HepG2 (cell line): Measurements from ENCODE around the gene ZFAND3. TPM values are rescaled to one million over a fixed set of nuclear protein-coding genes. Genes with fewer than 3 reads are reported as not detected.

Experiments used
- ATAC-seq: fragments of 200-7000 bp; cut with Tn5 transposase; 3 replicates; pipeline ENCODE4 v1.9.1; 2020; ENCODE audit warnings: mild to moderate bottlenecking, moderate library complexity
- BruUV-seq: library from RNA; stranded (reverse); fragments of 400-500 nt; replicated peaks from 2 replicates; lab custom pipeline; 2021; lab: Mats Ljungman, UMichigan
- CTCF ChIA-PET: fragments of 300-600 bp; formaldehyde crosslinking; extraction: SDS; loops from one replicate; lab custom pipeline; 2021; ENCODE audit warnings: low total read pairs, inconsistent platforms, low intra/inter-chr PET ratio; lab: Yijun Ruan, JAX
- POLR2A ChIA-PET: fragments of 350-600 bp; sonication (Branson Sonifier 250); formaldehyde crosslinking; loops from one replicate; lab custom pipeline; 2020; ENCODE audit warnings: antibody characterized with exemption, inconsistent platforms; lab: Yijun Ruan, JAX
- DNase-seq: peaks from one replicate; pipeline ENCODE4 v3.0.0-alpha.2; 2015; ENCODE audit warnings: low spot score
- FAIRE-seq: peaks from 3 replicates; lab custom pipeline; 2011; peaks lifted over from hg19 to GRCh38; lab: Jason Lieb, UNC
- H2AFZ ChIP-seq: one replicate; pipeline ENCODE4 v1.6.1; 2011; ENCODE audit warnings: low read length, inconsistent platforms
- H3K27ac ChIP-seq: fragments of 300-600 bp; 3 replicates; pipeline ENCODE4 v1.8.0; 2011; ENCODE audit warnings: mixed run types, mild to moderate bottlenecking, mixed read lengths, low read length, inconsistent platforms; ENCODE audit not compliant: insufficient read depth; ENCODE audit errors: extremely low read length
- H3K27me3 ChIP-seq, 2 experiments: fragments of 200-600 bp in 1 of 2; 2 replicates in 1 of 2; 3 replicates in 1 of 2; pipeline versions ENCODE4 v1.6.0 to v1.8.0; 2011; ENCODE audit warnings: low read length in 2 of 2, mild to moderate bottlenecking in 2 of 2, moderate library complexity in 2 of 2, inconsistent platforms in 1 of 2; ENCODE audit not compliant: insufficient read depth in 2 of 2, control insufficient read depth in 1 of 2
- H3K36me3 ChIP-seq, 2 experiments: fragments of 200-600 bp in 1 of 2; replicated peaks in 1 of 2; 2 replicates in 1 of 2; 3 replicates in 1 of 2; pipeline versions ENCODE4 v1.5.1 to v1.8.0; 2011; ENCODE audit warnings: low read length in 2 of 2, inconsistent platforms in 1 of 2; ENCODE audit not compliant: insufficient read depth in 2 of 2, control insufficient read depth in 1 of 2
- H3K4me1 ChIP-seq: 2 replicates; pipeline ENCODE4 v1.5.1; 2012; ENCODE audit warnings: low read length, inconsistent platforms; ENCODE audit not compliant: insufficient read depth
- H3K4me2 ChIP-seq: 2 replicates; pipeline ENCODE4 v1.6.0; 2011; ENCODE audit warnings: low read depth, low read length, inconsistent platforms
- H3K4me3 ChIP-seq, 3 experiments: fragments of 200-600 bp in 1 of 3; sonication (generic), shearing (Covaris generic) in 1 of 3; replicated peaks in 1 of 3; 2 replicates each; pipeline ENCODE4 v1.5.1; 2011 to 2016; ENCODE audit warnings: low read length in 3 of 3, inconsistent platforms in 2 of 3, low read depth in 2 of 3, mild to moderate bottlenecking in 2 of 3, control low read depth in 1 of 3, mixed read lengths in 1 of 3; ENCODE audit not compliant: insufficient read depth in 1 of 3
- H3K79me2 ChIP-seq: one replicate; pipeline ENCODE4 v1.6.1; 2011; ENCODE audit warnings: low read length, inconsistent platforms; ENCODE audit not compliant: insufficient read depth
- H3K9ac ChIP-seq: 2 replicates; pipeline ENCODE4 v1.6.0; 2011; ENCODE audit warnings: mild to moderate bottlenecking, low read depth, low read length, inconsistent platforms; ENCODE audit not compliant: insufficient read depth
- H3K9me3 ChIP-seq: 2 replicates; pipeline ENCODE4 v1.5.1; 2012; ENCODE audit warnings: mild to moderate bottlenecking, low read length
- H4K20me1 ChIP-seq: 2 replicates; pipeline ENCODE4 v1.6.0; 2011; ENCODE audit warnings: inconsistent platforms, mild to moderate bottlenecking, low read length, moderate library complexity; ENCODE audit not compliant: insufficient read depth
- ATF5 ChIP-seq: sonication (generic); formaldehyde crosslinking; IDR thresholded peaks from 2 replicates; pipeline ENCODE4 v1.4.0; 2020; ENCODE audit warnings: mild to moderate bottlenecking, low read depth, missing genetic modification reagents
- CENPT ChIP-seq: sonication (generic); formaldehyde crosslinking; IDR thresholded peaks from 2 replicates; pipeline ENCODE4 v1.8.0; 2022; ENCODE audit warnings: low read depth, mild to moderate bottlenecking, moderate library complexity, missing genetic modification reagents
- CREM ChIP-seq, 2 experiments: sonication (generic) in 1 of 2; formaldehyde crosslinking in 1 of 2; IDR thresholded peaks; 2 replicates each; pipeline versions ENCODE4 v1.4.0 to v1.6.1; 2016 to 2020; ENCODE audit warnings: antibody characterized with exemption in 1 of 2, mild to moderate bottlenecking in 1 of 2, missing genetic modification reagents in 1 of 2
- DDIT3 ChIP-seq: sonication (generic); formaldehyde crosslinking; IDR thresholded peaks from 2 replicates; pipeline ENCODE4 v1.4.0; 2020; ENCODE audit warnings: mild to moderate bottlenecking, missing genetic modification reagents
- HMGXB3 ChIP-seq: sonication (generic); formaldehyde crosslinking; IDR thresholded peaks from 2 replicates; pipeline ENCODE4 v1.4.0; 2020; ENCODE audit warnings: missing genetic modification reagents, borderline replicate concordance
- HNRNPL ChIP-seq: fragments of 200-400 bp; formaldehyde crosslinking; IDR thresholded peaks from 2 replicates; pipeline ENCODE4 v1.6.1; 2017; ENCODE audit warnings: mild to moderate bottlenecking, low read depth, low read length
- MAX ChIP-seq: IDR thresholded peaks from 2 replicates; pipeline ENCODE4 v1.6.1; 2012; ENCODE audit warnings: inconsistent platforms
- NR3C1 ChIP-seq: sonication (generic); formaldehyde crosslinking; IDR thresholded peaks from 2 replicates; pipeline ENCODE4 v1.4.0; 2020; ENCODE audit warnings: missing genetic modification reagents
- RFXAP ChIP-seq: sonication (generic); formaldehyde crosslinking; IDR thresholded peaks from 2 replicates; pipeline ENCODE4 v1.4.0; 2020; ENCODE audit warnings: missing genetic modification reagents, borderline replicate concordance
- SIN3A ChIP-seq: IDR thresholded peaks from 2 replicates; pipeline ENCODE4 v1.6.1; 2011; ENCODE audit warnings: low read depth, mild to moderate bottlenecking, control low read depth, low read length, borderline replicate concordance
- SP4 ChIP-seq: sonication (generic); formaldehyde crosslinking; IDR thresholded peaks from 2 replicates; pipeline ENCODE4 v1.8.1; 2023; ENCODE audit warnings: mild to moderate bottlenecking, missing genetic modification reagents
- TEAD3 ChIP-seq: optimal IDR thresholded peaks from 2 replicates; pipeline ENCODE3; 2016; ENCODE audit warnings: borderline replicate concordance
- TRIM24 ChIP-seq: sonication (generic); formaldehyde crosslinking; IDR thresholded peaks from 2 replicates; pipeline ENCODE4 v1.8.0; 2022; ENCODE audit warnings: mild to moderate bottlenecking, missing genetic modification reagents
- ZBTB39 ChIP-seq: sonication (generic); formaldehyde crosslinking; IDR thresholded peaks from 2 replicates; pipeline ENCODE4 v1.5.0; 2020; ENCODE audit warnings: missing genetic modification reagents
- ZFP1 ChIP-seq: IDR thresholded peaks from 2 replicates; pipeline ENCODE4 v1.6.1; 2016
- ZMAT3 ChIP-seq: sonication (generic); formaldehyde crosslinking; conservative IDR thresholded peaks from 2 replicates; pipeline ENCODE4 v1.7.0; 2021; ENCODE audit warnings: missing genetic modification reagents
- ZNF331 ChIP-seq: sonication (generic); formaldehyde crosslinking; IDR thresholded peaks from 2 replicates; pipeline ENCODE4 v1.4.0; 2020; ENCODE audit warnings: missing genetic modification reagents
- ZNF441 ChIP-seq: sonication (generic); formaldehyde crosslinking; IDR thresholded peaks from 2 replicates; pipeline ENCODE4 v1.7.0; 2021; ENCODE audit warnings: missing genetic modification reagents, borderline replicate concordance
- ZNF558 ChIP-seq: sonication (generic); formaldehyde crosslinking; IDR thresholded peaks from 2 replicates; pipeline ENCODE4 v1.9.0; 2022; ENCODE audit warnings: mild to moderate bottlenecking, missing genetic modification reagents, borderline replicate concordance
- WGBS: methylation state at CpG from one replicate; pipeline ENCODE4 v1.1.6; 2017; ENCODE audit warnings: low lambda C conversion rate; 5-methylcytosine and 5-hydroxymethylcytosine counted together
- in situ Hi-C: cut with HindIII; loops from 2 replicates; pipeline ENCODE4 v1.10.0; 2017; ENCODE audit warnings: low pct_unique_long_range_greater_than_20kb; ENCODE audit not compliant: extremely low pct_ligation_motif_present
- intact Hi-C: fragments of 100-400 bp; cut with micrococcal nuclease; formaldehyde crosslinking; loops from one replicate; pipeline ENCODE4 v1.10.0; 2022; ENCODE audit not compliant: unreplicated experiment
- polyA plus RNA-seq, 8 experiments: library from polyadenylated mRNA; depleted of rRNA in 3 of 8; stranded (reverse) in 7 of 8; unstranded in 1 of 8; fragments of >200 nt; fragmentation: Illumina TruSeq in 4 of 8; extraction: Trizol in 4 of 8; gene quantifications; 2 replicates each; pipeline versions ENCODE4 v1.2.1 to v1.2.3, GENCODE V29; 2011 to 2016; ENCODE audit warnings: low read depth in 4 of 8, missing spikeins in 1 of 8, mixed read lengths in 1 of 8; ENCODE audit not compliant: insufficient read depth in 1 of 8
- total RNA-seq, 5 experiments: library from RNA; depleted of rRNA; stranded (reverse); fragments of >200 nt; fragmentation: Illumina TruSeq; extraction: Trizol; gene quantifications; 2 replicates each; pipeline ENCODE4 v1.2.3, GENCODE V29; 2016; ENCODE audit warnings: low read depth in 1 of 5

The ZFAND3 gene
- total and polyA plus RNA-seq, 2 of the 13 experiments (the other 11 are each of a cell fraction or from before 2014, with no cell fraction given): 16.4 to 17.1 TPM

- no peak overlapping the region for H2AFZ ChIP-seq
- H3K4me2 ChIP-seq: no peak overlapping the region
- CTCF ChIA-PET: no interaction called here
- in situ Hi-C loops (loop anchor here (5.0 kb wide), 1 partner anchor 62 kb away; no protein-coding TSS in a partner anchor), intact Hi-C loops (loop anchor here (5.0 kb wide), 1 partner anchor 53 kb away; no protein-coding TSS in a partner anchor)
- no peak for FAIRE-seq
- H3K4me1 ChIP-seq: peaks cover 84% of the 10 kb centered on the region
- BruUV-seq: no TSS peak
- no peaks in the 10 kb centered on the region for H3K36me3 ChIP-seq
- H4K20me1 ChIP-seq: no peaks in the 10 kb centered on the region
- H3K4me3 ChIP-seq: no peak overlapping the region
- H3K79me2 ChIP-seq: no peaks in the 10 kb centered on the region
- no peak for TF ChIP-seq SIN3A
- TF ChIP-seq HNRNPL: no peak
- no peak for TF ChIP-seq CREM (IDR thresholded peaks at IDR 0.05)
- no peak for TF ChIP-seq CREM (CRISPR knock-in tag; IDR thresholded peaks at IDR 0.05)
- TF ChIP-seq HMGXB3 (CRISPR knock-in tag): no peak
- TF ChIP-seq RFXAP (CRISPR knock-in tag): no peak
- TF ChIP-seq ZFP1 (CRISPR knock-in tag): no peak
- TF ChIP-seq ATF5 (CRISPR knock-in tag): no peak
- no peak for TF ChIP-seq SP4 (CRISPR knock-in tag)
- no peak for TF ChIP-seq ZNF558 (CRISPR knock-in tag)
- no peak for TF ChIP-seq ZMAT3 (CRISPR knock-in tag)
- TF ChIP-seq MAX: no peak
- TF ChIP-seq NR3C1 (CRISPR knock-in tag): no peak
- TF ChIP-seq CENPT (CRISPR knock-in tag): no peak
- no peak for TF ChIP-seq ZBTB39 (CRISPR knock-in tag)
- no peak for TF ChIP-seq TEAD3 (CRISPR knock-in tag)
- no peak for TF ChIP-seq TRIM24 (CRISPR knock-in tag)
- TF ChIP-seq DDIT3 (CRISPR knock-in tag): no peak
- TF ChIP-seq ZNF441: no peak
- no peak for TF ChIP-seq ZNF331 (CRISPR knock-in tag)
- TF ChIP-seq, all 625 proteins: peak for 0
- ATAC-seq (no peak), DNase-seq (no peak)
- no peak overlapping the region for H3K9ac ChIP-seq
- WGBS: 25% methylated on average over 1 of the region's 1 CpG
- H3K27me3 ChIP-seq: no peaks in the 10 kb centered on the region
- H3K9me3 ChIP-seq: no peaks in the 10 kb centered on the region
- POLR2A ChIA-PET: interaction anchor here (1.7 to 2.4 kb wide), 2 partner anchors 24 to 25 kb away, joined by 6 to 13 read pairs; partner anchors contain the start of gene ZFAND3
- H3K27ac ChIP-seq: no peak overlapping the region
Measured at GRCh38 chr6:37794825-37795224, 24.7 kb upstream of the ZFAND3 start.
